Adrenal gland (tissue), 12 donors: ENCODE measurements around the gene SYCN. TPM values are rescaled to one million over a fixed set of nuclear protein-coding genes. Genes with fewer than 3 reads are reported as not detected.

Source experiments
- DNase-seq, 7 donors: peaks; one replicate each; pipeline ENCODE4 v3.0.0-alpha.2; 2019 to 2020
- H3K27ac ChIP-seq, 5 donors: fragments of 200-600 bp; sonication (generic) in 4 of 5; 1 replicate in 3 of 5; 2 replicates in 2 of 5; pipeline versions ENCODE4 v1.5.1 to v1.8.0; 2016 to 2020; ENCODE audit warnings: mild to moderate bottlenecking in 1 of 5
- H3K27me3 ChIP-seq: fragments of 200-600 bp; 2 replicates; pipeline ENCODE4 v1.8.0; 2021
- H3K36me3 ChIP-seq, 2 donors: fragments of 200-600 bp; replicated peaks in 1 of 2; 1 replicate in 1 of 2; 2 replicates in 1 of 2; pipeline versions ENCODE4 v1.5.1 to v1.8.0; 2018 to 2022
- H3K4me1 ChIP-seq, 2 donors: fragments of 200-600 bp; replicated peaks in 1 of 2; 1 replicate in 1 of 2; 2 replicates in 1 of 2; pipeline versions ENCODE4 v1.5.1 to v1.8.0; 2018 to 2021
- H3K4me3 ChIP-seq, 4 donors: fragments of 200-600 bp; sonication (generic) in 3 of 4; one replicate each; pipeline ENCODE4 v1.5.1; 2016 to 2018
- H3K9me3 ChIP-seq, 3 donors: fragments of 200-600 bp; sonication (generic) in 1 of 3; replicated peaks in 1 of 3; 1 replicate in 2 of 3; 2 replicates in 1 of 3; pipeline versions ENCODE4 v1.5.1 to v1.8.0; 2016 to 2021
- CTCF ChIP-seq, 6 experiments: fragments of 450-650 bp in 4 of 6; fragments of 200-600 bp in 2 of 6; sonication (generic) in 1 of 6; IDR thresholded peaks; 1 replicate in 5 of 6; 2 replicates in 1 of 6; pipeline versions ENCODE4 v1.5.1 to v1.8.0; 2016 to 2021; ENCODE audit warnings: antibody characterized with exemption in 6 of 6, mild to moderate bottlenecking in 2 of 6, moderate library complexity in 1 of 6
- POLR2A ChIP-seq, 2 donors: fragments of 450-650 bp; IDR thresholded peaks; one replicate each; pipeline ENCODE4 v1.6.1; 2017; ENCODE audit warnings: antibody characterized with exemption in 2 of 2, mild to moderate bottlenecking in 2 of 2, moderate library complexity in 1 of 2
- WGBS, 4 donors: extraction: QIAGEN DNeasy Blood & Tissue Kit in 2 of 4; methylation state at CpG; one replicate each; pipeline versions ENCODE4 v1.1.5 to v1.1.7; 2013 to 2017; 5-methylcytosine and 5-hydroxymethylcytosine counted together
- intact Hi-C, 2 donors: fragments of 100-400 bp; cut with DNase I; formaldehyde crosslinking; loops; one replicate each; pipeline versions ENCODE4 v1.14.1 to v1.15.0; 2022 to 2023
- polyA plus RNA-seq, 3 donors: library from polyadenylated mRNA; stranded (reverse); fragments of 200-250 nt in 2 of 3; fragments of 350-450 nt in 1 of 3; fragmentation: Illumina TruSeq in 1 of 3; extraction: RNeasy Lipid Tissue Mini Kit (QIAGEN cat#74804) in 1 of 3; gene quantifications; one replicate each; pipeline ENCODE4 v1.2.3, GENCODE V29; 2013 to 2014
- total RNA-seq, 9 donors: library from RNA; depleted of rRNA in 4 of 9; stranded (reverse); fragments of >200 nt in 4 of 9; fragments of 120-200 nt in 1 of 9; fragmentation: NEBNext Ultra II Directional in 1 of 9; extraction: Animal tissue kit (Norgen Biotek cat#: 25700) in 1 of 9; gene quantifications; one replicate each; pipeline versions ENCODE4 v1.1.0 to v1.2.4, GENCODE V29; 2013 to 2023
- donor health status: healthy with polysubstance abuse.
- donor health status: Bipolar disorder and iron deficiency.
- donor health status: DM: yes; HTN: yes; CAD: no.
- donor health status: DM: no; HTN: no; CAD: no.
- donor health status: DM: no; HTN: no; CAD: no.
- donor health status: DM: yes; HTN: yes; CAD: no.

The SYCN gene
- total and polyA plus RNA-seq, 12 donors = 0.43 to 0.76 (median 0.67) TPM; not detected in 9

GRCh38 chr19:39192846-39193245, 11.2 kb downstream of the SYCN start:
- 85 to 100% (median 93%) methylated on average over 2 of the region's 2 CpGs for WGBS, 4 donors
- TF ChIP-seq POLR2A (IDR thresholded peaks at IDR 0.05) = no peak
- TF ChIP-seq CTCF (IDR thresholded peaks at IDR 0.05) = no peak
- no peaks in the 10 kb centered on the region for H3K9me3 ChIP-seq
- H3K36me3 ChIP-seq = no peaks in the 10 kb centered on the region
- intact Hi-C loops = no loop called here
- H3K4me3 ChIP-seq = no peak overlapping the region
- H3K4me1 ChIP-seq = no peaks in the 10 kb centered on the region
- DNase-seq = no peak
- H3K27me3 ChIP-seq = peaks cover 21% of the 10 kb centered on the region
- H3K27ac ChIP-seq = no peak overlapping the region

GRCh38 chr19:39190768-39191167, 13.3 kb downstream of the SYCN start:
- WGBS, 4 donors = 62 to 72% (median 69%) methylated on average over 11 of the region's 11 CpGs
- Histone ChIP-seq H3K27me3 (peaks cover 5% of the 10 kb centered on the region), H3K4me1 (no peaks in the 10 kb centered on the region), H3K27ac (no peak overlapping the region), H3K9me3 (no peaks in the 10 kb centered on the region), H3K36me3 (no peaks in the 10 kb centered on the region), H3K4me3 (no peak overlapping the region)
- no peak for TF ChIP-seq CTCF (IDR thresholded peaks at IDR 0.05)
- no peak for TF ChIP-seq POLR2A (IDR thresholded peaks at IDR 0.05)
- no peak for DNase-seq
- intact Hi-C loops = no loop called here

- H3K36me3 ChIP-seq = no peaks in the 10 kb centered on the region
- no peak overlapping the region for H3K4me3 ChIP-seq
- DNase-seq = no peak
- no peaks in the 10 kb centered on the region for H3K4me1 ChIP-seq
- intact Hi-C loops = loop anchor here (5.0 kb wide), 2 partner anchors 62 to 67 kb away; partner anchors contain the start of gene PAK4 (in 1 of the 2)
- H3K9me3 ChIP-seq = no peaks in the 10 kb centered on the region
- no peaks in the 10 kb centered on the region for H3K27me3 ChIP-seq
- TF ChIP-seq CTCF (IDR thresholded peaks at IDR 0.05) (no peak), POLR2A (IDR thresholded peaks at IDR 0.05) (no peak)
- no peak overlapping the region for H3K27ac ChIP-seq
- 50 to 60% (median 55%) methylated on average over 6 of the region's 6 CpGs for WGBS, 4 donors
Observed at GRCh38 chr19:39188960-39189359, 15.1 kb downstream of the SYCN start.

GRCh38 chr19:39187552-39187943, 16.5 kb downstream of the SYCN start:
- intact Hi-C loops = loop anchor here (5.0 kb wide), 2 partner anchors 60 to 65 kb away; partner anchors contain the start of gene PAK4 (in 1 of the 2)
- no peak overlapping the region for H3K27ac ChIP-seq
- WGBS, 4 donors = 32 to 51% (median 45%) methylated on average over 3 to 8 of the region's 8 CpGs
- no peaks in the 10 kb centered on the region for H3K36me3 ChIP-seq
- H3K4me3 ChIP-seq = no peak overlapping the region
- no peaks in the 10 kb centered on the region for H3K4me1 ChIP-seq
- H3K9me3 ChIP-seq = no peaks in the 10 kb centered on the region
- TF ChIP-seq CTCF (IDR thresholded peaks at IDR 0.05) = peak in 2 of 6 experiments; percentile 14 to 22
- TF ChIP-seq POLR2A (IDR thresholded peaks at IDR 0.05) = no peak
- no peaks in the 10 kb centered on the region for H3K27me3 ChIP-seq
- no peak for DNase-seq
